Ishikawa (cell line): ENCODE data around the gene RRBP1.

Experiments
- CEBPB ChIP-seq: IDR thresholded peaks from 2 replicates; pipeline ENCODE4 v1.6.1; 2012
- CREB1 ChIP-seq: IDR thresholded peaks from 2 replicates; pipeline ENCODE4 v1.6.1; 2012; ENCODE audit warnings: low read depth
- EGR1 ChIP-seq: IDR thresholded peaks from 2 replicates; pipeline ENCODE4 v1.6.1; 2012
- EP300 ChIP-seq: IDR thresholded peaks from 2 replicates; pipeline ENCODE4 v1.6.1; 2012; ENCODE audit warnings: borderline replicate concordance
- FOXM1 ChIP-seq: IDR thresholded peaks from 2 replicates; pipeline ENCODE4 v1.6.1; 2012; ENCODE audit warnings: low read depth, borderline replicate concordance
- MAX ChIP-seq: IDR thresholded peaks from 2 replicates; pipeline ENCODE4 v1.6.1; 2012
- NFIC ChIP-seq: IDR thresholded peaks from 2 replicates; pipeline ENCODE4 v1.6.1; 2012
- RAD21 ChIP-seq: IDR thresholded peaks from 2 replicates; pipeline ENCODE4 v1.6.1; 2012; ENCODE audit warnings: low read depth
- REST ChIP-seq: IDR thresholded peaks from 2 replicates; pipeline ENCODE4 v1.6.1; 2012; ENCODE audit warnings: low read depth, mild to moderate bottlenecking
- TAF1 ChIP-seq: IDR thresholded peaks from 2 replicates; pipeline ENCODE4 v1.6.1; 2012; ENCODE audit warnings: low read depth, mild to moderate bottlenecking
- TCF12 ChIP-seq: IDR thresholded peaks from 2 replicates; pipeline ENCODE4 v1.6.1; 2012; ENCODE audit warnings: low read depth
- TEAD4 ChIP-seq: IDR thresholded peaks from 2 replicates; pipeline ENCODE4 v1.6.1; 2012
- USF1 ChIP-seq: IDR thresholded peaks from 2 replicates; pipeline ENCODE4 v1.6.1; 2012
- YY1 ChIP-seq: IDR thresholded peaks from 2 replicates; pipeline ENCODE4 v1.6.1; 2012; ENCODE audit warnings: low read depth
- ZBTB7A ChIP-seq: IDR thresholded peaks from 2 replicates; pipeline ENCODE4 v1.6.1; 2012; ENCODE audit warnings: low read depth

RRBP1 gene

GRCh38 chr20:17682889-17683198, 802 bp upstream of the RRBP1 start:
- no peak for TF ChIP-seq REST
- TF ChIP-seq FOXM1, result no peak
- TF ChIP-seq EP300, result no peak
- TF ChIP-seq TAF1, result no peak
- no peak for TF ChIP-seq MAX
- TF ChIP-seq USF1, result no peak
- no peak for TF ChIP-seq RAD21
- no peak for TF ChIP-seq NFIC
- no peak for TF ChIP-seq EGR1
- no peak for TF ChIP-seq CREB1

- TF ChIP-seq TCF12 (no peak), EGR1 (no peak), TAF1 (no peak), MAX (no peak), CREB1 (no peak), YY1 (no peak), FOXM1 (no peak), RAD21 (no peak), TEAD4 (no peak), ZBTB7A (no peak), EP300 (no peak), USF1 (no peak), CEBPB (no peak), NFIC (no peak)
These were observed 328 bp downstream of the RRBP1 start for GRCh38 chr20:17681726-17682102.

- TF ChIP-seq TCF12 (no peak), EGR1 (no peak), RAD21 (peak; percentile 32; the same call in 1 of the 2 replicates), CEBPB (no peak), TEAD4 (no peak), REST (no peak), YY1 (no peak), ZBTB7A (peak; percentile 65; the same call in 1 of the 2 replicates), USF1 (no peak), NFIC (peak; percentile 54; the same call in 1 of the 2 replicates), MAX (no peak), CREB1 (0 out of 2 replicates have a peak, but pooled peaks have one; percentile 48), TAF1 (peak; percentile 8; the same call in 1 of the 2 replicates), EP300 (no peak), FOXM1 (no peak)
These were observed 961 bp downstream of the RRBP1 start for GRCh38 chr20:17680836-17681725.

- TF ChIP-seq MAX (no peak; the same call in 1 of the 2 replicates), TEAD4 (peak; percentile 29; the same call in 1 of the 2 replicates), FOXM1 (no peak), RAD21 (no peak), USF1 (no peak), TCF12 (peak; percentile 37; the same call in 1 of the 2 replicates), EP300 (no peak), REST (no peak), TAF1 (no peak)
These were observed 1.9 kb downstream of the RRBP1 start for GRCh38 chr20:17679941-17680835.
